HG03045 (cell line): ENCODE results near the gene GTPBP3.
"Not testable (repeated sequence)": the region's sequence is repeated elsewhere in the genome, so short reads cannot be mapped to it uniquely, and the experiment has no call there.

Source experiments
- ATAC-seq: cut with Tn5 transposase; IDR thresholded peaks from one replicate; pipeline ENCODE4 v1.9.1; 2021; ENCODE audit warnings: mild to moderate bottlenecking, moderate library complexity; ENCODE audit not compliant: unreplicated experiment

Gene GTPBP3

DNA sequence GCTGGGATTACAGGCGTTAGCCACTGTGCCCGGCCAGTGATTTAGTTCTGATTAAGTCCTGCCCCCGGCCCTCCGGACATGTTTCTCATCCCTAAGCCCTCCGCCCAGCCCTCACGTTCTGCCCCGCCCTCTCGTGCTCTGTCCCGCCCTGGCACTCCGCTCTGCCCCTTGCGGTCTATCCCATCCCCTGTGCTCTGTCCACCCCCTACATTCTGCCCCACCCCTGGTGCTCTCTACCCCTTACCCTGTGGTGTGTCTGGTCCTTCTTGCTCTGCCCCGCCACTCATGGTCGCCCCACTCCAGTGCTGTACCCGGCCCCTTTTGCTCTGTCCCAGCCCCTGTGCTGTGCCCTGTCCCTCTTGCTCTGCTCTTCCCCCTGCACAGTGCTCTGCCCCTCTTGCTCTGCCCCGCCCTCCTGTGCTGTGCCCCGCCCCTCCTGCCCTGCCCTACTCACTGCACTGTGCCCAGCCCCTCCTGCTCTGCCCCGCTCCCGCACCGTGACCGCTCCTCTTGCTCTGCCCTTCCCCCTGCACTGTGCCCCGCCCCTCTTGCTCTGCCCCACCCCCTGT lies 3.0 kb downstream of the GTPBP3 start:
- no peak for ATAC-seq

DNA sequence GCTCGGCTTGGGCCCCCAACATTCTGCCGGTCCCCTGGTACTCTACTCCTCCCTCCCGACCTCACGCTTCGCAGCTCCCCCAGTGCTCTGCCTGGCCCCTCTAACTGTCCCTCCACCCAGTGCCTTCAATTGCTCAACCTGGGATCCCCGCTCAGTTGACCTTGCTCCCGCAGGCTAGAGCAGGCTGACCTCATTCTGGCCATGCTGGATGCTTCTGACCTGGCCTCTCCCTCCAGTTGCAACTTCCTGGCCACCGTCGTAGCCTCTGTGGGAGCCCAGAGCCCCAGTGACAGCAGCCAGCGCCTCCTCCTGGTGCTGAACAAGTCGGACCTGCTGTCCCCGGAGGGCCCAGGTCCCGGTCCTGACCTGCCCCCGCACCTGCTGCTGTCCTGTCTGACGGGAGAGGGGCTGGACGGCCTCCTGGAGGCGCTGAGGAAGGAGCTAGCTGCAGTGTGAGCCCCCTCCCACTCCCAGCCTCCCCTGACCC lies 3.6 kb downstream of the GTPBP3 start:
- ATAC-seq: no peak

DNA sequence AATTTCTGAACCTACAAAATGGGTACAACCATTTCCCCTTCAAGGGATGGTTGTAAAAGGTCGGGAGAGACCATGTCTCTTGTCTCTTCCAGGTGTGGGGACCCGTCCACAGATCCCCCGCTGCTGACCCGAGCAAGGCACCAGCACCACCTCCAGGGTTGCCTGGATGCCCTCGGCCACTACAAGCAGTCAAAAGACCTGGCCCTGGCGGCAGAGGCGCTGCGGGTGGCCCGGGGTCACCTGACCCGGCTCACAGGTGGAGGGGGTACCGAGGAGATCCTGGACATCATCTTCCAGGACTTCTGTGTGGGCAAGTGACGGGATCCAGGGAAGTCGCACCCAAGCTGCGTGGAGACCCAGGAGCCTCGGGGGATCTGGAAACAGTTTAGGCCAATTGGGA lies 4.0 kb downstream of the GTPBP3 start:
- no peak for ATAC-seq

DNA sequence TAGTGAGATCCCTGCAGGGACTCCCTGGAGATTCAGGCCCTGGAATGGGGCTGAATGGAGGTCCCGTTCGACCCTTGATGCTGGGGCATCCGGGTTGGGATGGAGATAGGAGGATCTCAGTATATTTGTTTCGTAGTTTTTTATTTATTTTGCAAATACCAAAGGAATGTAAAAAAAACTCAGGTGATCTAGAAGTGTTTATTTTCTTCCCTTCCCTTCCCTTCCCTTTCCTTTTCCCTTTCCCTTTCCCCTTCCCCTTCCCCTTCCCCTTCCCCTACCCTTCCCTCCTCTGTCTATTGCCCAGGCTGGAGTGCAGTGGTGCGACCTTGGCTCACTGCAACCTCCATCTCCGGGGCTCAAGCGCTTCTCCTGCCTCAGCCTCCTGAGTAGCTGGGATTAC lies 4.5 kb downstream of the GTPBP3 start:
- ATAC-seq: no peak

DNA sequence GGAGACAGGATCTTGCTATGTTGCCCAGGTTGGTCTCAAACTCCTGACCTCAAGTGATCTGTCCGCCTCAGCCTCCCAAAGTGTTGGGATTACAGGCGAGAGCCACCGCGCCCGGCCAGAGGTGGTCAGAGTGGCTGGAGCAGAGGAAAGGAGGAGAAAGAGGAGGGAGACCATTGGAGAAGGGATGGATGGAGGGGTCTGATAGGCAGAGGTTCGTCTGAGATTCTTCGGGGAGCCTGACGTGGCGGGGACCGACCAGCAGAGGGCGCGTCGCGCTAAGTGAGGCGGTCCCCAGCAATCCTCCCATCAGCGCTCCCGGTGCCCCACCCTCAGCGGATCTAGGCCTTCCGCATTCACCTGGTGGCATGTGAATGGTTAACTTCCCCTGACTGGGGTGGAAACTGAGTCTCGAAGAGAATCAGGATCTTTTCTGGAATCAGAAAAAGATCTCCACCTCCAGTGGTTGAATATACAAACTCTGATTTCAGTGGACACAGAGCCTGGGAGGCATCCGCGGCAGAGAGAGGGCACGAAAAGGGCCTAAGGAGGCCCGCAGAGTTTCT lies 8.8 kb downstream of the GTPBP3 start:
- no peak for ATAC-seq

DNA sequence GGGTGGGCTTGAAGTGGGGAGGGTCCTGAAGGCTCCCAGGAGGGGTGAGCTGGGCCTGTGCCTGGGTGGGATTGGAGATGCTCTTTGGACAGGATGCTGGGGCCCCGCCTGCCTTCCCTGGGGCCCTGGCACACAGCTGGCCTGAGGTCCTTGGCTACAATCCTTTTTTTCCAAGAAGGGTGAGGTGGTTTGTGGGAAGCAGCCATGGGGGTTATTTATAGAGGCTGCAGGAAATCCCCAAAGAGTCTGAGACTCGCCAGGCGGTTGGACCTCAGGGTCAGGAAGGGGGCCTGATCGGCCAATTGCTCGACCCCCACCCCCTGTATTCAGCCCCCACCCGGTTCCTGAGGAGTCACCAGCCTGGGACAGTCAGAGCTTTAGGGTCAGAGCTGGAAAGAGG lies 10.0 kb downstream of the GTPBP3 start:
- ATAC-seq: no peak

DNA sequence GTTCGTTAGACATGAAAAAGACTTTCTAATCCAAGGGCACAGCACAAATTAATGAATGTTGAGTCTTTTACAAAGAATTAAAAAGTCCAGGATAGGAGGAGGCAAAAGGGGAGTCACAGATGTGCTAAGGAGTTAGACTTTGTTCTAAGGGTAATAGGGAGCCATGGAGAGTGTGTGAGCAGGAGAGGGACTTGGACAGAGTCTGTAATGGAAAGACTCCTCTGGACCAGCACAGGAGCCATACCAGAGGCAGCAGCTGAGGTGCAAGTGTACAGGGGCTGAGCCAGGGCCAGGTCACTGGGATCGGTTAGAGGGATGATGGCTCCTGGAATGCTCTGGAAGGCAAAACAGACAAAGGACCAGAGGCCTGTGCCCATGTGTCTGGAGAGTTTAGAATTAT lies 10.5 kb downstream of the GTPBP3 start:
- ATAC-seq: no peak

DNA sequence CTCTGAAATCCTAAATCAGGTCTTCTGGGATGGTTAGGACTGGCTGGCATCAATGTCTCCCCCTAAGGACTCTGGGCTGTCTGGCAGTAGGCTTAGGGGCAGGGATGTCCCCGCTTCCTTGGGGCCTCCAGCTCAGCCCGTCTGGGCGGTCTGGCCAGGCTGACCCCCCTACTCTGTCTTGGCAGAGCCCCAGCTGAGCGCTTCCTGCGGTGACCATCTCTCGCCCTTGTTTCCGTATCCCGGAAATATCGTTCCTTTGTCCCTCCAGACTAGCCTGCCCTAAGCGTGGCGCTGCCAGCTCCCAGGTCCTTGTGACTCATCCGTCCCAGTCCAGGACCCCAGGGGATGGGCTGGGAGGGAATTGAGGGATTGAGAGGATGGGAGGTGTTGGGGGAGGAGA lies 11.3 kb downstream of the GTPBP3 start:
- no peak for ATAC-seq

DNA sequence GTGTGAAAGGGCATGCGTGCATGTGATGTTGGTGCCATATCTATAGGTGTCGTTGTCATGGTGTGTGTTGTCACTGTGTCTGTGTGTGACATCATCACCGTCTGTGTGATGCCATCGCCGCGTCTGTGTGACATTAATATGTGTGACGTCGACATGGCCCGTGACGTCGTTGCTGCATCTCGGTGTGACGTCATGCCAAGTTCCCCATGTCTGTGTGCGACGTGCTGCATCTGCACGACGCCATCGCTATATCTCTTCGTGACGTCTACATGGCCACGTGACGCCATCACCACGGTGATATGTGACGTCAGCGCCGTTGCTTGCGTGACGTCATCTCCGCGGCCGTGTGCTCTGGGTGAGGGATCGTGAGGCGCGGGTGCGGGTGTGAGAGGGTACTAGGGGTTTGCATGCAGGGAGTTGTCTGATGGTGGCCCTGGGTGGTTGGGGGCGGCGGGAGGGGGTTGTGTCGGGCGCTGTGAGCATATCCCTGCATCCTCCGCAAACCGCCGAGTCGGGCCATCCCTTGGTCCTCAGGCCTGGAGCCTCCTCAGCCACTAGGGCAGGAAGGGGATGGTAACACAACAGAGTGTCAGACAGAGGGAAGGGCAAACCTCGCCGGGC lies 14.6 kb downstream of the GTPBP3 start:
- no peak for ATAC-seq

DNA sequence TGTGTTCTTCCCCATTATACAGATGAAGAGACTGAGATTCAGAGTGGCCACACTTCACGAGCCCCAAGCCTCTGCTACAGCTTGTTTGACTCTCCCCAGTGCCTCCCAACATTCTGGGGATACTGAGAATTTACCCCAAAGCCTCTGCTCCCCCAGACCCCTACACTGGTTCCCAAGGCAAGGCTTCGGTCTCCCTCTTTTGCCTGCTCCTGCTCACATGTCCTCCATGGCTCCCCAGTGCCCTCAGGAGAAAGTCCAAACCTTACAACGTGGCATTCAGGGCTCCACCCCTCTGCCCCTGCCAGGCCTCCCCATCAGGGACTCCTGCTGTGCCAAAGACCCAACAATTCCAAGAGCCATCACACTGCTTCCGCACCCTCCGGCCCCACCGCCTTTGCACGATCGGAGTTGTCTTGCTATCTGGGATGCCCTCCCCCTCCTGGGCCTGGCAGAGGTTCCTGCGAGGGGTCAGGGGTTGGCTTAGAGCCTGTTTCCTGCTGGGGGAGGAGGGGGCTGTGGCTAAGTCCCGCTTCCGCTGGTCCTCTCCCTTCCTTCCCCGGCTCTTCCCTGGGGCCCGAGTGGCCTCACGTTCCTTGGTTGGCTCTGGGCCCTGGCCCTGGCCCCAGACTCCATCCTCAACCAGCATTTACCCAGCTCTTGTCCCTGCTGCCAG lies 15.4 kb downstream of the GTPBP3 start:
- ATAC-seq: no peak

DNA sequence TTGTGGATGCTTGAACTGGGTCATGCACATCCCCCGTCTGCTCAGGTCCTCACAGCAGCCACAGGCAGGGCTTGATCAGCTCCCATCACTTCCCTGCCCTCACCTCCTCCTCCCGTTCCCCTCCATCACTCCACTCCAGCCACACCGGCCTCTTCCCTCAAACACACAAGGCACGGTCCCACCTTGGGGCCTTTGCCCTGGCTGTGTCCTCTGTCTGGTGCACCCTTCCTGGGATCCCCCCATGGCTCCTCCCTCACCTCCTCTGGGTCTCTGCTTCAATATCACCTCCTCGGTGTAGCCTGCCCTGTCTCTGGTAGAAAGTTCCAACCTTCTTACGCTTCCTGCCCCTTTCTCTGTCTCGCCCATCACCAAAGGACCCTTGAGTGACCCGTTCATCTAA lies 16.0 kb downstream of the GTPBP3 start:
- no peak for ATAC-seq

DNA sequence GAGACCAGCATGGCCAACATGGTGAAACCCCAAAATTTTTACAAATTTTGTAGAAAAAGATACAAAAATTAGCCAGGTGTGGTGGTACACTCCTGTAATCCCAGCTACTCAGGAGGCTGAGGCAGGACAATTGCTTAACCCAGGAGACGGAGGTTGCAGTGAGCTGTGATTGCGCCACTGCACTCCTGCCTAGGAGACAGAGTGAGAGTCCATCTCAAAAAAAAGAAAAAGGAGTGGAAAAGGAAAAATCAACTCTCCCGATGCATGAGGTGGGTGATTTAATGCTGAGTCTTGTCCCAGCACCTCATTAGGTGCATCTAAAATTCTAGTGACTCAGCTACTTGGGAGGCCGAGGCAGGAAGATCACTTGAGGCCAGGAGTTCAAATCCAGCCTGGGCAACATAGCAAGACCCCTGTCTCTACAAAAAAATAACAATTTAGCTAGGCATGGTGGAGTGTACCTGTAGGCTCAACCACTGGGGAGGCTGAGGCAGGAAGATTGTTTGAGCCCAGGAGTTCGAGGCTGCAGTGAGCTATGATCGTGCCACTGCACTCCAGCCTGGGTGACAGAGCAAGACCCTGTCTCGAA lies 19.8 kb downstream of the GTPBP3 start:
- no peak for ATAC-seq

DNA sequence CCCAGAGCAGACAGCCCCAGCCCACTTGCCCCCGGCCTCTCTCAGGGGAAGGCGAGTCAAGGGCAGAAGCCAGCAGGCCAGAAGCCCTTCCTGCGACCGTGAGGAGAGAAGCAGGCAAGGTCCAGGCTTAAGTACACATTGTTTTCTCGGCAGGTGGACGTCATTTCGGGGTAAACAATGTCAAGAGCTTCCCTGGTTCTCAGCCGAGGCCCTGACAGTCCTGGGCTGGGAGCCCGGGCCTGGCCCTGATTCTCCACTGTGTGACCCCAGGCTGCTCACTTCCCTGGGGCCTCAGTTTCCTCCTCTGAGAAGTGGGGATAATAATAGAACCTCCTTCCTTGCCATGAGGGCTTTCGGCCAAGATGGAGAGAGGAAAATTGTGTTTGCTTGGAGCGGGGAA lies 20.4 kb downstream of the GTPBP3 start:
- ATAC-seq: no peak

DNA sequence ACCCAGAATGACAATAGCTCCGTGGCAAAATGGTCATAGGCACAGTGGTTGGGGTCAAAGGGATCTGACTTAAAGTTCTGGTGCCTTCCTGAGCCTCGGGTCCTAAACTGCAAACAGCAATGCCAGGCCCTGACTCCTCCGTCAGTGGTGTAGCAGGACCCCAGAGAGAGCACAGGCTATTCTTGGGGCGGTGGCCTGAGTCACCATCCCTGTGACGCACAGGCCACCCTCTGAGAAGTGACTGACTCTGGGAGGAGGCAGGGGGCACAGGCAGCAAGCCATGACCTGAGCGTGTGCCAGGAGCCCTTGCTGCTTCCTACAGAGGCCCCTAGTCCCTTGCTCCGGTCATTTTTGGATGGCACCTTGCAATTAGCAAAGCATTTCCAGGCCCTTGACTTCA lies 21.0 kb downstream of the GTPBP3 start:
- ATAC-seq: no peak

DNA sequence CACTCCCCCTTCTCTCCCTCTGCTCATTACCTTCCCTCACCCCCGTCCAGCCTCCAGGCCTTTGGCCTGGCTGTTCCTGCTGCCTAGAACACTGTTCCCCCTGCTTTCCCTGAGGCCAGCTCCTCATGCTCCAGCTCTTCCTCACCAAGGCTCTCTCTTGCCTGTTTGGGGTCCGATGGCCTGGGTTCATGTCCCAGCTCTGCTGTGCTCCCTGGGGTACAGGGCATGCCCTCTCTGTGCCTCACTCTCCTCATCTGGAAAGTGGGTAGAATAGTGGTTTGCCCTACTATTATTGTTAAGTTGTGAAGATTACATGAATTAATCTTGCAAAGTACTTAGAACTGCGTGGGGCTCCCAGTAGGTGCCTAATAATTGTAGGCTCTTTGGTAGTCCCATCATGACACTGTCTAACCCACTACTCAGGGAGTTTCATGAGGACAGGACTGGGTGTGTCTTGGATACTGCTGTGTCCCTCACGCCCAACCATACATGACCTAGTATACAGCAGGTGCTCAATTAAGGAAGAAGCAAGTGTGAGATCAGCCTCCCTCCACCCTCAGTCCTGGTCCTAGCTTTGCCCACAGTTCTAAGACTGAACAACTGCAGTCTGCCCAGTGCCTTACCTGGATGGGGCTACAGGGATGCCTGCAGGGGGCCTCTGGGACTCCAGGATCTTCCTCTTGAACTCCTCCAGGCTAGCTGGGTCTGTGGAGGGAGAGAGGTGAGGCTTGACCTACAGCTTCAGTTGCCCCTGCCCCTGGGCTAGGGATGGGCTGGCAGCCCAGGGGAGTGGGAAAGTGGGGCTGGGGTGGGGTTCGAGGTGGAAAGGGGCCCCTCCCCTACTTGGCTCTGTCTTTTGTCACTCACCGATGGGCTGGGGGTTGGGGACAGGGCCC lies 22.8 kb downstream of the GTPBP3 start:
- no peak for ATAC-seq

DNA sequence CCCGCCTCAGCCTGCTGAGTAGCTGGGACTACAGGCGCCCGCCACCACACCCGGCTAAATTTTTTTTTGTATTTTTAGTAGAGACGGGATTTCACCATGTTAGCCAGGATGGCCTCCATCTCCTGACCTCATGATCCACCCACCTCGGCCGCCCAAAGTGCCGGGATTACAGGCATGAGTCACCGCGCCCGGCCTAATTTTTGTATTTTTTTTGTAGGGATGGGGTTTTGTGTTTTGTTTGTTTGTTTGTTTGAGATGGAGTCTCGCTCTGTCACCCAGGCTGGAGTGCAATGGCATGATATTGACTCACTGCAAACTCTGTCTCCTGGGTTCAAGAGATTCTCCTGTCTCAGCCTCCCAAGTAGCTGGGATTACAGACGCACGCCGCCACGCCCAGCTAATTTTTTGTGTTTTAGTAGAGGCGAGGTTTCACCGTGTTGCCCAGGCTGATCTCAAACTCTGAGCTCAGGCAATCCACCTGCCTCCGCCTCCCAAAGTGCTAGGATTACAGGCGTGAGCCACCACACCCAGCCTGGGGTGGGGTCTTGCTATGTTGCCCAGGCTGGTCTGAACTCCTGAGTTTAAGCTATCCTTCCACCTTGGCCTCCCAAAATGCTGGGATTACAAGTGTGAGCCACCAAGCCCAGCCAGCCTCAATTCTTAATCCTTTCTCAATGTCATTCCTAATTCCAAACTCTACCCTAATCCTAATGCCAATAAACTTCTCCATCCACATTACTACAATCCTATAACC lies 26.7 kb downstream of the GTPBP3 start:
- ATAC-seq: not testable (repeated sequence)

DNA sequence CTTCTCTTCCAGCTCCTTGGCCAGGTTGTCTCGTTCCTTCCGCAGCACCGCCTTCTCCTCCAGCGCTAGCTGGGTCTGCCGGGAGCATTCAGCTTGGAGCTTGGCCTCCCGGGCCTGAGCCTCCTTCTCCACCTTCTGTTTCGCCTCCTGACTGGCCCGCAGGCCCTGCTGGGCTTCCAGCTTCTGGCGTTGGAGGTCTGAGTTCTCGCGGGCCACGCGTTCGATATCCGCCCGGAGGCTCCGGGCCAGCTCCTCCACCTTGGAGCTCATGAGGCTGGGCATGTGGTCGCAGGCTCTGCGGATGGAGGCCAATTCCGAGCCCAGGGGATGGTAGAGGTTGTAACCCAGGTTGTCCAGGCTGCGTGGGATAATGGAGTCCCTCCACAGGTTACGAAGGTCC lies 28.0 kb downstream of the GTPBP3 start:
- no peak for ATAC-seq

DNA sequence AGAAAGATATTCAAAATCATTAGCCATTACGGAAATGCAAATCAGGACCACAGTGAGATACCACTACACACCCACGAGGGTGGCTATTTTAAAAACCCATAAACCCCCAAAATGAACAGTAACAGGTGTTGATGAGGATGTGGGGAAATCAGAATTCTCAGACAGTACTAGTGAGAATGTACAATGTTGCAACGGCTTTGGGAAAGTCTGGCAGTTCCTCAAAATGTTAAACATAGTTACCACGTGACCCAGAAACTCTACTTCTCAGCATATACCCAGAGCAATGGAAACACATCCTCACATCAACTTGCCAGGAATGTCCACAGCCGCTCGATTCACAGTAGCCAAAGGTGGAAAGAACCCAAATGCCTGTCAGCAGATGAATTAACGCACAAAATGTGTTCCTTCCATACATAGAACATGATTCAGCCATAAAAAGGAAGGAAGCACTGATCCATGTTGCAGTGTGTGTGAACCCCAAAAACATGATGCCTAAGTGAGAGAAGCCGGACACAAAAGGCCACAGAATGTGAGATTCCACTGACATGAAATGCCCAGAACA lies 32.8 kb downstream of the GTPBP3 start:
- peak; percentile 76 for ATAC-seq

DNA sequence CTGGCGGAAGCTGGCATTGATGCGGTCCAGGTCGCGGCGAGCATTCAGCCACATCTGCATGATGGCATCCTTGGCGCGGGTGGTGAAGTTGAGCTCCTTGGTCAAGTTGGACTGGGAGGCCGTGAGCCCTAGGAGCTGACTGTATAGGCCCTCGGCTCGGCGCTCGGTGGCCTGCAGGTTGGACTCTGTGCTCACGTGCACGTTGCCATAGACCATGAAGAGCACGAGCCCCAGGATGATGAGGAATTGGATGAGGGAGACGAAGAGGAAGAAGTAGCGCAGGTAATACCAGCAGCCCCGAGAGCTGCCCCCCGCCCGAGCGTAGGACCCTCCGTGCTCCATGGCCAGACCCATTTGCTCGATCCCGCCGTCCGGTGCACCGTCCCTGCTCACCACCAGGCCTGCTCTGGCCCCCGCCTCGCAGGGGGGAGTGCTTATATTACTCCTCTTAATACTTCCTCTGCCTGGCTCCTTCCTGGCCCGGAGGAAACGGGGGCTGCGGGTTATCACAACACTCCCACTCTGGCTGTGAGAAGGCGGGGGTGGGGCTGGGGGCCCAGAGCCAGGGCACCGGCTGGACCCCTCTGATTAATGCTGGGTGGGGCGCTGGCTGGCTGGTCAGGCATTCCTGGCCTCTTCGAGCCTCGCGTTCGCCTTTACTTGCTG lies 39.7 kb downstream of the GTPBP3 start, which contains the start of gene PLVAP:
TSS of gene PLVAP (minus strand) at position 408 of the 666 bp plus-strand sequence. CDS start at position 354, 54 bp downstream.
- ATAC-seq: no peak
